ENCODE measurements around the gene CDH24.

DNA sequence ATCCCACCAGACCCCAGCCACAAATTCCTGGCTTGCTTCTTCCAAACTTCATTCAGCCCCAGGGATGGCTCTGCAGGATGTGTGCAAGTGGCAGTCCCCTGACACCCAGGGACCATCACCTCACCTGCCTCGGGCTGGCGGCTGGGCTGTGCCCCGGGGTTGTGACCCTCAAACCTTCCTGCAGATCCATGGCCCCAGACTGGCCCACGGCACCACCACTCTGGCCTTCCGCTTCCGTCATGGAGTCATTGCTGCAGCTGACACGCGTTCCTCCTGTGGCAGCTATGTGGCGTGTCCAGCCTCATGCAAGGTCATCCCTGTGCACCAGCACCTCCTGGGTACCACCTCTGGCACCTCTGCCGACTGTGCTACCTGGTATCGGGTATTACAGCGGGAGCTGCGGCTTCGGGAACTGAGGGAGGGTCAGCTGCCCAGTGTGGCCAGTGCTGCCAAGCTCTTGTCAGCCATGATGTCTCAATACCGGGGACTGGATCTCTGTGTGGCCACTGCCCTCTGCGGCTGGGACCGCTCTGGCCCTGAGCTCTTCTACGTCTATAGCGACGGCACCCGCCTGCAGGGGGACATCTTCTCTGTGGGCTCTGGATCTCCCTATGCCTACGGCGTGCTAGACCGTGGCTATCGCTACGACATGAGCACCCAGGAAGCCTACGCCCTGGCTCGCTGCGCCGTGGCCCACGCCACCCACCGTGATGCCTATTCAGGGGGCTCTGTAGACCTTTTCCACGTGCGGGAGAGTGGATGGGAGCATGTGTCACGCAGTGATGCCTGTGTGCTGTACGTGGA lies 15.0 kb downstream of the CDH24 start, which contains the start of gene PSMB11:
- no peak for TF ChIP-seq POLR2A (IDR thresholded peaks at IDR 0.05; ENCODE audit: extremely low read depth, insufficient read length)
- TF ChIP-seq, protein P1, sequence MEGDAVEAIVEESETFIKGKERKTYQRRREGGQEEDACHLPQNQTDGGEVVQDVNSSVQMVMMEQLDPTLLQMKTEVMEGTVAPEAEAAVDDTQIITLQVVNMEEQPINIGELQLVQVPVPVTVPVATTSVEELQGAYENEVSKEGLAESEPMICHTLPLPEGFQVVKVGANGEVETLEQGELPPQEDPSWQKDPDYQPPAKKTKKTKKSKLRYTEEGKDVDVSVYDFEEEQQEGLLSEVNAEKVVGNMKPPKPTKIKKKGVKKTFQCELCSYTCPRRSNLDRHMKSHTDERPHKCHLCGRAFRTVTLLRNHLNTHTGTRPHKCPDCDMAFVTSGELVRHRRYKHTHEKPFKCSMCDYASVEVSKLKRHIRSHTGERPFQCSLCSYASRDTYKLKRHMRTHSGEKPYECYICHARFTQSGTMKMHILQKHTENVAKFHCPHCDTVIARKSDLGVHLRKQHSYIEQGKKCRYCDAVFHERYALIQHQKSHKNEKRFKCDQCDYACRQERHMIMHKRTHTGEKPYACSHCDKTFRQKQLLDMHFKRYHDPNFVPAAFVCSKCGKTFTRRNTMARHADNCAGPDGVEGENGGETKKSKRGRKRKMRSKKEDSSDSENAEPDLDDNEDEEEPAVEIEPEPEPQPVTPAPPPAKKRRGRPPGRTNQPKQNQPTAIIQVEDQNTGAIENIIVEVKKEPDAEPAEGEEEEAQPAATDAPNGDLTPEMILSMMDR (IDR thresholded peaks at IDR 0.05; ENCODE audit: low read depth, low read length): no peak
- TF ChIP-seq, protein P2, sequence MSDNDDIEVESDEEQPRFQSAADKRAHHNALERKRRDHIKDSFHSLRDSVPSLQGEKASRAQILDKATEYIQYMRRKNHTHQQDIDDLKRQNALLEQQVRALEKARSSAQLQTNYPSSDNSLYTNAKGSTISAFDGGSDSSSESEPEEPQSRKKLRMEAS (IDR thresholded peaks at IDR 0.05; ENCODE audit: low read depth, low read length): no peak
- no peak for TF ChIP-seq MYC (IDR thresholded peaks at IDR 0.05; ENCODE audit: low read depth, low read length)
